ENCODE measurements around the gene RGL1.
A peak's percentile ranks its signal among the peaks of the same experiment; 100 is the strongest.

GRCh38 chr1:183915625-183916510 is 110.9 kb downstream of the RGL1 start:
- no peak for TF ChIP-seq EZH2 (IDR thresholded peaks at IDR 0.05; ENCODE audit: borderline replicate concordance, low read length)
- peak; percentile 84 for TF ChIP-seq CTCF (IDR thresholded peaks at IDR 0.05; ENCODE audit: low read length)
